H1 (cell line): ENCODE measurements around the gene POLR2C. TPM values are rescaled to one million over a fixed set of nuclear protein-coding genes. Genes with fewer than 3 reads are reported as not detected.

Experiments used
- CTCF ChIA-PET: fragments of 300-600 bp; sonication (Branson Sonifier 250); formaldehyde crosslinking; loops from one replicate; lab custom pipeline; 2021; ENCODE audit not compliant: partially characterized antibody; lab: Charles Lee
- POLR2A ChIA-PET: fragments of 300-600 bp; sonication (Branson Sonifier 250); formaldehyde crosslinking; loops from one replicate; lab custom pipeline; 2021; ENCODE audit warnings: inconsistent platforms; ENCODE audit not compliant: partially characterized antibody; lab: Charles Lee
- DNase-seq, 2 experiments: peaks; one replicate each; pipeline versions ENCODE4 v3.0.0 to v3.0.0-alpha.2; 2010 to 2022; ENCODE audit warnings: low spot score in 2 of 2, low read depth in 1 of 2, mixed read lengths in 1 of 2
- FAIRE-seq: peaks from 2 replicates; lab custom pipeline; 2011; peaks lifted over from hg19 to GRCh38; lab: Jason Lieb, UNC
- H2AFZ ChIP-seq: 2 replicates; pipeline ENCODE4 v1.8.1; 2012; ENCODE audit warnings: low read length, inconsistent platforms
- H2AK5ac ChIP-seq: 2 replicates; pipeline ENCODE4 v1.6.1; 2013; ENCODE audit warnings: low read depth, low read length
- H2BK120ac ChIP-seq: replicated peaks from 2 replicates; pipeline ENCODE3; 2013; ENCODE audit warnings: low read depth, low read length, inconsistent platforms
- H2BK12ac ChIP-seq: 2 replicates; pipeline ENCODE4 v1.6.1; 2013; ENCODE audit warnings: low read depth, low read length
- H2BK15ac ChIP-seq: 2 replicates; pipeline ENCODE4 v1.6.1; 2013; ENCODE audit warnings: low read length
- H2BK20ac ChIP-seq: 2 replicates; pipeline ENCODE4 v1.6.1; 2013; ENCODE audit warnings: low read length
- H2BK5ac ChIP-seq: 2 replicates; pipeline ENCODE4 v1.6.1; 2013; ENCODE audit warnings: low read depth, low read length
- H3K14ac ChIP-seq: 2 replicates; pipeline ENCODE4 v1.6.1; 2013; ENCODE audit warnings: inconsistent platforms; ENCODE audit not compliant: insufficient read length
- H3K18ac ChIP-seq: 2 replicates; pipeline ENCODE4 v1.6.1; 2013; ENCODE audit warnings: low read length; ENCODE audit errors: extremely low read depth
- H3K23ac ChIP-seq: 2 replicates; pipeline ENCODE4 v1.6.1; 2013; ENCODE audit warnings: inconsistent platforms; ENCODE audit not compliant: insufficient read length
- H3K23me2 ChIP-seq: 2 replicates; pipeline ENCODE4 v1.6.1; 2013; ENCODE audit warnings: low read depth, low read length
- H3K27ac ChIP-seq: 2 replicates; pipeline ENCODE4 v1.6.1; 2011; ENCODE audit warnings: low read depth, low read length, inconsistent platforms
- H3K27me3 ChIP-seq, 4 experiments: replicated peaks in 1 of 4; 1 replicate in 1 of 4; 2 replicates in 3 of 4; pipeline versions ENCODE4 v1.6.1 to v1.8.1; 2011 to 2013; ENCODE audit warnings: low read length in 3 of 4, mild to moderate bottlenecking in 3 of 4, inconsistent platforms in 2 of 4, mixed read lengths in 2 of 4, moderate library complexity in 1 of 4; ENCODE audit not compliant: control insufficient read depth in 3 of 4, insufficient read depth in 3 of 4; ENCODE audit errors: extremely low read depth in 1 of 4
- H3K36me3 ChIP-seq, 4 experiments: 2 replicates each; pipeline versions ENCODE4 v1.6.1 to v1.8.1; 2011 to 2013; ENCODE audit warnings: mild to moderate bottlenecking in 4 of 4, low read length in 3 of 4, moderate library complexity in 2 of 4, control low read depth in 1 of 4, inconsistent platforms in 1 of 4; ENCODE audit not compliant: insufficient read depth in 4 of 4, control insufficient read depth in 2 of 4
- H3K4ac ChIP-seq: replicated peaks from 2 replicates; pipeline ENCODE3; 2013; ENCODE audit warnings: low read length, low read depth, mixed read lengths, inconsistent platforms; ENCODE audit not compliant: insufficient read length
- H3K4me1 ChIP-seq, 4 experiments: replicated peaks in 1 of 4; 1 replicate in 1 of 4; 2 replicates in 3 of 4; pipeline versions ENCODE4 v1.6.1 to v1.8.1; 2011 to 2013; ENCODE audit warnings: low read length in 3 of 4, inconsistent platforms in 2 of 4, mixed read lengths in 1 of 4; ENCODE audit not compliant: insufficient read depth in 4 of 4, control insufficient read depth in 3 of 4
- H3K4me2 ChIP-seq, 2 experiments: 2 replicates each; pipeline versions ENCODE4 v1.6.1 to v1.8.1; 2011 to 2013; ENCODE audit warnings: low read depth in 2 of 2, low read length in 2 of 2, control low read depth in 1 of 2, inconsistent platforms in 1 of 2, mild to moderate bottlenecking in 1 of 2; ENCODE audit not compliant: insufficient read depth in 1 of 2
- H3K4me3 ChIP-seq, 4 experiments: fragments of 200-600, 300-600 bp in 1 of 4; sonication (generic), shearing (Covaris generic), sonication (Bioruptor Twin) in 1 of 4; 2 replicates each; pipeline versions ENCODE4 v1.5.1 to v1.8.1; 2011 to 2016; ENCODE audit warnings: low read length in 4 of 4, low read depth in 3 of 4, control low read depth in 2 of 4, inconsistent platforms in 2 of 4, mild to moderate bottlenecking in 2 of 4, mixed read lengths in 1 of 4, moderate library complexity in 1 of 4; ENCODE audit not compliant: insufficient read depth in 2 of 4; ENCODE audit errors: extremely low read depth in 1 of 4
- H3K56ac ChIP-seq: replicated peaks from 2 replicates; pipeline ENCODE3; 2013; ENCODE audit warnings: low read depth, mild to moderate bottlenecking, mixed read lengths, low read length, inconsistent platforms; ENCODE audit not compliant: insufficient read length
- H3K79me1 ChIP-seq: 2 replicates; pipeline ENCODE4 v1.6.1; 2013; ENCODE audit warnings: low read depth, low read length, control low read depth
- H3K79me2 ChIP-seq, 2 experiments: 2 replicates each; pipeline versions ENCODE4 v1.6.1 to v1.8.1; 2012 to 2013; ENCODE audit warnings: low read length in 2 of 2, mild to moderate bottlenecking in 2 of 2, inconsistent platforms in 1 of 2; ENCODE audit not compliant: insufficient read depth in 2 of 2, control insufficient read depth in 1 of 2
- H3K9ac ChIP-seq, 4 experiments: replicated peaks in 1 of 4; 1 replicate in 1 of 4; 2 replicates in 3 of 4; pipeline versions ENCODE4 v1.6.1 to v1.8.1; 2011 to 2013; ENCODE audit warnings: low read depth in 3 of 4, low read length in 3 of 4, control low read depth in 2 of 4, mild to moderate bottlenecking in 2 of 4, moderate library complexity in 2 of 4, inconsistent platforms in 1 of 4; ENCODE audit errors: extremely low read depth in 1 of 4
- H3K9me3 ChIP-seq, 2 experiments: 2 replicates each; pipeline versions ENCODE4 v1.6.1 to v1.8.1; 2012 to 2013; ENCODE audit warnings: mild to moderate bottlenecking in 2 of 2, moderate library complexity in 2 of 2, control low read depth in 1 of 2, inconsistent platforms in 1 of 2, low read depth in 1 of 2, low read length in 1 of 2, mixed read lengths in 1 of 2; ENCODE audit not compliant: insufficient read depth in 2 of 2
- H4K20me1 ChIP-seq, 2 experiments: replicated peaks in 1 of 2; 2 replicates each; pipeline versions ENCODE3 to v1.8.1; 2011 to 2013; ENCODE audit warnings: inconsistent platforms in 2 of 2, low read length in 2 of 2, mild to moderate bottlenecking in 1 of 2; ENCODE audit not compliant: insufficient read depth in 2 of 2, control insufficient read depth in 1 of 2
- H4K5ac ChIP-seq: 2 replicates; pipeline ENCODE4 v1.6.1; 2013; ENCODE audit warnings: low read length, low read depth, mixed read lengths, inconsistent platforms; ENCODE audit not compliant: insufficient read length
- H4K8ac ChIP-seq: 2 replicates; pipeline ENCODE4 v1.8.0; 2013; ENCODE audit warnings: mild to moderate bottlenecking, moderate library complexity, low read length, inconsistent platforms; ENCODE audit not compliant: insufficient read depth; ENCODE audit errors: extremely low read depth
- H4K91ac ChIP-seq: replicated peaks from 2 replicates; pipeline ENCODE3; 2013; ENCODE audit warnings: low read length, mixed read lengths, inconsistent platforms; ENCODE audit not compliant: insufficient read length
- BRCA1 ChIP-seq: IDR thresholded peaks from 2 replicates; pipeline ENCODE4 v1.6.1; 2012; ENCODE audit warnings: low read depth, low read length, improper control_type of control experiment
- CBX8 ChIP-seq: fragments of 300-800, 300-1000 bp; sonication (generic); IDR thresholded peaks from 2 replicates; pipeline ENCODE4 v1.7.1; 2016; ENCODE audit warnings: low read depth, low read length, borderline replicate concordance
- GABPA ChIP-seq: IDR thresholded peaks from 2 replicates; pipeline ENCODE4 v1.6.1; 2011; ENCODE audit warnings: mild to moderate bottlenecking, low read length, moderate library complexity, borderline replicate concordance; ENCODE audit not compliant: insufficient read depth
- KDM4A ChIP-seq: IDR thresholded peaks from one replicate; pipeline ENCODE4 v1.7.1; 2012; ENCODE audit warnings: low read depth, mild to moderate bottlenecking, moderate library complexity, low read length, inconsistent platforms; ENCODE audit not compliant: severe bottlenecking
- RAD21 ChIP-seq, 2 experiments: IDR thresholded peaks in 1 of 2; conservative IDR thresholded peaks in 1 of 2; 2 replicates each; pipeline ENCODE4 v1.6.1; 2011; ENCODE audit warnings: low read depth in 2 of 2, low read length in 2 of 2, improper control_type of control experiment in 1 of 2, inconsistent platforms in 1 of 2, mild to moderate bottlenecking in 1 of 2, moderate library complexity in 1 of 2
- SAP30 ChIP-seq: fragments of 300-600 bp; sonication (generic); IDR thresholded peaks from 2 replicates; pipeline ENCODE4 v1.7.1; 2012; ENCODE audit warnings: low read length, moderate library complexity, mild to moderate bottlenecking, inconsistent platforms; ENCODE audit not compliant: insufficient read depth, insufficient replicate concordance
- SRF ChIP-seq: IDR thresholded peaks from 2 replicates; pipeline ENCODE4 v1.6.1; 2011; ENCODE audit warnings: mild to moderate bottlenecking, low read depth, low read length, moderate library complexity
- TBP ChIP-seq: IDR thresholded peaks from 2 replicates; pipeline ENCODE4 v1.6.1; 2011; ENCODE audit warnings: low read depth, low read length, improper control_type of control experiment
- WGBS, 2 experiments: shearing (Covaris generic) in 1 of 2; methylation state at CpG; one replicate each; pipeline versions ENCODE4 v1.1.6 to v1.1.7; 2013 to 2015; ENCODE audit warnings: low lambda C conversion rate in 2 of 2, mixed read lengths in 2 of 2, inconsistent platforms in 1 of 2, low coverage in 1 of 2, missing lambda C conversion rate in 1 of 2; ENCODE audit not compliant: insufficient replicate concordance in 2 of 2, insufficient coverage in 1 of 2, insufficient read length in 1 of 2; ENCODE audit errors: extremely low coverage in 1 of 2, missing lambda C conversion rate in 1 of 2; 5-methylcytosine and 5-hydroxymethylcytosine counted together
- polyA plus RNA-seq, 7 experiments: library from polyadenylated mRNA; depleted of rRNA in 3 of 7; stranded (reverse) in 5 of 7; unstranded in 2 of 7; fragments of >200 nt in 5 of 7; fragments of 200-250 nt in 2 of 7; gene quantifications; 1 replicate in 5 of 7; 2 replicates in 1 of 7; 4 replicates in 1 of 7; pipeline versions ENCODE4 v1.2.1 to v1.2.3, GENCODE V29; 2011 to 2013; ENCODE audit warnings: missing spikeins in 2 of 7, mixed read lengths in 2 of 7
- total RNA-seq: library from RNA; stranded (reverse); fragmentation: NEBNext Ultra II Directional; extraction: Animal tissue kit (Norgen Biotek cat#: 25700); gene quantifications from 2 replicates; pipeline ENCODE4 v1.2.1, GENCODE V29; 2021
- TF ChIP-seq, protein P1 (sequence below), 3 experiments: IDR thresholded peaks; 1 replicate in 2 of 3; 2 replicates in 1 of 3; pipeline versions ENCODE4 v1.5.1 to v1.6.1; 2011; ENCODE audit warnings: low read length in 3 of 3, mild to moderate bottlenecking in 3 of 3, inconsistent platforms in 2 of 3, low read depth in 1 of 3, moderate library complexity in 1 of 3; ENCODE audit not compliant: insufficient read depth in 1 of 3; ENCODE audit errors: control extremely low read depth in 1 of 3

The POLR2C gene
- total and polyA plus RNA-seq, 2 of the 8 experiments (the other 6 are each of a cell fraction or from before 2014, with no cell fraction given): 72.5 to 132 TPM

DNA sequence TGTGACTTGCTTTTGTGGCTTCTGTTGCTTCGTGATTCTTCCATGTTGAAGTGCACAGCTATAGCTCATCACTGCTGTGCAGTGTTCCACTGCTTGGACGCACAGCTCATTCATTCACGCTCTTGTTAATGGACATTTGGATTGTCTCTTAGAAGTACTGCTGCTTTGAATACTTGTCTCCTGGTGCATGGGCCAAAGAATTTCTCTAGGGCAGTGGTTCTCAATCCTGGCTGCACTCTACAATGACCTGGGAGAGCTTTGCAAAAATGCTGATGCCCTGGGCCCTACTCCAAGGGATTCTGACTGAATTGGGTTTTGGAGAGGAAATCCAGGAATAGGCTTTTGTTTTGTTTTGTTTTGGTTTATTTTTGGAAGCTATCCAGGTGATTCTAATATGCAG lies 37.9 kb upstream of the POLR2C start:
- Histone ChIP-seq H2BK12ac (no peak overlapping the region), H3K4me3 (no peak overlapping the region), H4K20me1 (peaks cover 0 to 2% of the 10 kb centered on the region in 2 experiments), H2BK15ac (no peak overlapping the region), H3K18ac (no peak overlapping the region), H2AK5ac (no peak overlapping the region), H3K9me3 (no peaks in the 10 kb centered on the region), H3K4me2 (no peak overlapping the region), H3K36me3 (peaks cover 6 to 18% (median 12%) of the 10 kb centered on the region in 4 experiments; a peak in 6 of 8 replicates), H3K9ac (no peak overlapping the region), H4K8ac (no peak overlapping the region), H3K27me3 (no peaks in the 10 kb centered on the region), H2BK120ac (no peak overlapping the region), H3K79me1 (no peaks in the 10 kb centered on the region), H3K4me1 (no peaks in the 10 kb centered on the region), H3K14ac (no peak overlapping the region), H2BK20ac (no peak overlapping the region), H4K91ac (no peak overlapping the region), H3K23ac (no peak overlapping the region), H3K79me2 (no peaks in the 10 kb centered on the region), H4K5ac (no peak overlapping the region), H3K4ac (no peak overlapping the region), H2AFZ (no peak overlapping the region), H3K56ac (no peak overlapping the region), H3K23me2 (no peaks in the 10 kb centered on the region), H2BK5ac (no peak overlapping the region), H3K27ac (no peak overlapping the region)
- WGBS, 2 experiments: 81% methylated on average over 3 of the region's 3 CpGs; no CpG with 5 or more reads in 1 of the 2 experiments
- POLR2A ChIA-PET: interaction anchor here (0.7 to 1.7 kb wide), 3 partner anchors 9 to 50 kb away, joined by 3 to 4 read pairs (median 4); no protein-coding TSS in a partner anchor
- no peak for DNase-seq
- no peak for FAIRE-seq
- CTCF ChIA-PET: interaction anchor here (0.7 to 19.2 kb wide), 7 partner anchors 8 to 477 kb away, joined by 3 to 513 read pairs (median 3); partner anchors contain the start of gene POLR2C
- TF ChIP-seq SRF: no peak
- no peak for TF ChIP-seq CBX8
- no peak for TF ChIP-seq TBP
- TF ChIP-seq SAP30: no peak
- TF ChIP-seq GABPA: no peak
- TF ChIP-seq RAD21 (IDR thresholded peaks at IDR 0.05 in 1 of 2, conservative IDR thresholded peaks at IDR 0.05 in 1 of 2; ENCODE audit: low read depth in 2 of 2, low read length in 2 of 2): no peak
- TF ChIP-seq BRCA1: no peak
- TF ChIP-seq, protein P1, sequence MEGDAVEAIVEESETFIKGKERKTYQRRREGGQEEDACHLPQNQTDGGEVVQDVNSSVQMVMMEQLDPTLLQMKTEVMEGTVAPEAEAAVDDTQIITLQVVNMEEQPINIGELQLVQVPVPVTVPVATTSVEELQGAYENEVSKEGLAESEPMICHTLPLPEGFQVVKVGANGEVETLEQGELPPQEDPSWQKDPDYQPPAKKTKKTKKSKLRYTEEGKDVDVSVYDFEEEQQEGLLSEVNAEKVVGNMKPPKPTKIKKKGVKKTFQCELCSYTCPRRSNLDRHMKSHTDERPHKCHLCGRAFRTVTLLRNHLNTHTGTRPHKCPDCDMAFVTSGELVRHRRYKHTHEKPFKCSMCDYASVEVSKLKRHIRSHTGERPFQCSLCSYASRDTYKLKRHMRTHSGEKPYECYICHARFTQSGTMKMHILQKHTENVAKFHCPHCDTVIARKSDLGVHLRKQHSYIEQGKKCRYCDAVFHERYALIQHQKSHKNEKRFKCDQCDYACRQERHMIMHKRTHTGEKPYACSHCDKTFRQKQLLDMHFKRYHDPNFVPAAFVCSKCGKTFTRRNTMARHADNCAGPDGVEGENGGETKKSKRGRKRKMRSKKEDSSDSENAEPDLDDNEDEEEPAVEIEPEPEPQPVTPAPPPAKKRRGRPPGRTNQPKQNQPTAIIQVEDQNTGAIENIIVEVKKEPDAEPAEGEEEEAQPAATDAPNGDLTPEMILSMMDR (IDR thresholded peaks at IDR 0.05; ENCODE audit: control extremely low read depth in 1 of 3, insufficient read depth in 1 of 3, low read depth in 1 of 3, low read length in 3 of 3): no peak
- no peak for TF ChIP-seq KDM4A
